K562 (cell line): ENCODE results near the gene FBLIM1. TPM values are rescaled to one million over a fixed set of nuclear protein-coding genes. Genes with fewer than 3 reads are reported as not detected.
A peak's percentile ranks its signal among the peaks of the same experiment; 100 is the strongest.

Experiments used
- ATAC-seq: fragments of 200-7000 bp; cut with Tn5 transposase; 3 replicates; pipeline ENCODE4 v1.9.1; 2020; ENCODE audit warnings: moderate library complexity
- BruUV-seq: library from RNA; stranded (reverse); fragments of 400-500 nt; replicated peaks from 2 replicates; lab custom pipeline; 2021; lab: Mats Ljungman, UMichigan
- CTCF ChIA-PET: fragments of 300-600 bp; formaldehyde crosslinking; extraction: SDS; loops from one replicate; lab custom pipeline; 2021; ENCODE audit warnings: low intra/inter-chr PET ratio; lab: Yijun Ruan, JAX
- POLR2A ChIA-PET: fragments of 300-600, 350-650 bp; sonication (Branson Sonifier 250); formaldehyde crosslinking; extraction: SDS; loops from one replicate; lab custom pipeline; 2021; ENCODE audit warnings: antibody characterized with exemption, inconsistent platforms; lab: Yijun Ruan, JAX
- DNase-seq, 4 experiments: peaks; one replicate each; pipeline versions ENCODE4 v3.0.0 to v3.0.0-alpha.2; 2011 to 2018; ENCODE audit warnings: low spot score in 3 of 4, mixed read lengths in 3 of 4; ENCODE audit errors: extremely low read depth in 1 of 4
- FAIRE-seq: peaks from 2 replicates; lab custom pipeline; 2011; peaks lifted over from hg19 to GRCh38; lab: Jason Lieb, UNC
- H2AFZ ChIP-seq: 2 replicates; pipeline ENCODE4 v1.6.0; 2011; ENCODE audit warnings: low read depth, low read length, control low read depth, inconsistent platforms
- H3K27ac ChIP-seq: fragments of 200-600 bp; 3 replicates; pipeline ENCODE4 v1.8.0; 2011; ENCODE audit warnings: low read depth, mild to moderate bottlenecking, control low read depth, inconsistent platforms, low read length, moderate library complexity, mixed read lengths; ENCODE audit errors: extremely low read depth
- H3K27me3 ChIP-seq, 2 experiments: fragments of 300-600 bp in 1 of 2; 2 replicates in 1 of 2; 3 replicates in 1 of 2; pipeline versions ENCODE4 v1.6.0 to v1.8.0; 2011; ENCODE audit warnings: inconsistent platforms in 2 of 2, low read length in 2 of 2, mild to moderate bottlenecking in 1 of 2, mixed read lengths in 1 of 2, moderate library complexity in 1 of 2; ENCODE audit not compliant: control insufficient read depth in 2 of 2, insufficient read depth in 2 of 2
- H3K36me3 ChIP-seq: fragments of 300-600 bp; 3 replicates; pipeline ENCODE4 v1.8.0; 2011; ENCODE audit warnings: mild to moderate bottlenecking, low read length, inconsistent platforms; ENCODE audit not compliant: control insufficient read depth, insufficient read depth
- H3K4me1 ChIP-seq, 2 experiments: fragments of 200-600 bp in 1 of 2; replicated peaks in 1 of 2; 2 replicates in 1 of 2; 3 replicates in 1 of 2; pipeline versions ENCODE4 v1.5.1 to v1.8.0; 2011; ENCODE audit warnings: inconsistent platforms in 2 of 2, low read length in 2 of 2, mild to moderate bottlenecking in 1 of 2, mixed read lengths in 1 of 2, moderate library complexity in 1 of 2; ENCODE audit not compliant: control insufficient read depth in 2 of 2, insufficient read depth in 2 of 2
- H3K4me2 ChIP-seq: 2 replicates; pipeline ENCODE4 v1.6.1; 2011; ENCODE audit warnings: low read length, control low read depth, inconsistent platforms, mixed read lengths; ENCODE audit not compliant: insufficient read depth
- H3K4me3 ChIP-seq: fragments of 200-600 bp; sonication (generic), shearing (Covaris generic); 2 replicates; pipeline ENCODE4 v1.5.1; 2016; ENCODE audit warnings: control low read depth, inconsistent platforms
- H3K79me2 ChIP-seq: fragments of 200-600 bp; 3 replicates; pipeline ENCODE4 v1.8.0; 2011; ENCODE audit warnings: low read length, inconsistent platforms; ENCODE audit not compliant: control insufficient read depth, insufficient read depth
- H3K9ac ChIP-seq, 2 experiments: 2 replicates each; pipeline versions ENCODE4 v1.6.0 to v1.6.1; 2011; ENCODE audit warnings: low read depth in 2 of 2, low read length in 2 of 2, control low read depth in 1 of 2, inconsistent platforms in 1 of 2, mild to moderate bottlenecking in 1 of 2, mixed read lengths in 1 of 2; ENCODE audit not compliant: insufficient read depth in 1 of 2
- H3K9me1 ChIP-seq: one replicate; pipeline ENCODE4 v1.6.0; 2011; ENCODE audit warnings: inconsistent platforms, mild to moderate bottlenecking, low read length, moderate library complexity; ENCODE audit not compliant: control insufficient read depth, insufficient read depth
- H3K9me3 ChIP-seq: replicated peaks from 2 replicates; pipeline ENCODE4 v1.5.1; 2011; ENCODE audit warnings: low read depth, low read length, inconsistent platforms; ENCODE audit not compliant: control insufficient read depth, insufficient read depth
- H4K20me1 ChIP-seq: replicated peaks from 2 replicates; pipeline ENCODE4 v1.6.1; 2011; ENCODE audit warnings: low read length, inconsistent platforms, mixed read lengths; ENCODE audit not compliant: control insufficient read depth, insufficient read depth
- ADNP ChIP-seq: fragments of 200-800 bp; sonication (Bioruptor generic); IDR thresholded peaks from 2 replicates; pipeline ENCODE4 v1.6.1; 2016; ENCODE audit warnings: missing genetic modification characterization, missing compliant biosample characterization
- BRF1 ChIP-seq: IDR thresholded peaks from 3 replicates; pipeline ENCODE4 v1.6.1; 2011; ENCODE audit warnings: borderline replicate concordance, mild to moderate bottlenecking; ENCODE audit not compliant: insufficient read length; ENCODE audit errors: extremely low read depth
- CREM ChIP-seq: IDR thresholded peaks from 2 replicates; pipeline ENCODE4 v1.6.1; 2014; ENCODE audit warnings: antibody characterized with exemption, low read depth
- ELF4 ChIP-seq: fragments of 450-650 bp; formaldehyde crosslinking; IDR thresholded peaks from 2 replicates; pipeline ENCODE4 v1.4.0; 2022; ENCODE audit warnings: missing genetic modification characterization
- NELFE ChIP-seq: IDR thresholded peaks from 2 replicates; pipeline ENCODE4 v1.6.1; 2011; ENCODE audit warnings: mild to moderate bottlenecking; ENCODE audit not compliant: insufficient read depth, insufficient read length
- RBM22 ChIP-seq: fragments of 200-400 bp; formaldehyde crosslinking; IDR thresholded peaks from 2 replicates; pipeline ENCODE4 v1.6.1; 2018; ENCODE audit warnings: low read length, low read depth; ENCODE audit not compliant: poor library complexity, severe bottlenecking
- TBP ChIP-seq: optimal IDR thresholded peaks from 2 replicates; pipeline ENCODE3; 2011; ENCODE audit warnings: low read depth, low read length, improper control_type of control experiment
- TRIM28 ChIP-seq: fragments of 450-650 bp; IDR thresholded peaks from 2 replicates; pipeline ENCODE4 v1.6.1; 2017
- ZNF41 ChIP-seq: fragments of 250-450 bp; sonication (Bioruptor Pico); conservative IDR thresholded peaks from 2 replicates; pipeline ENCODE4 v1.4.0; 2020; ENCODE audit warnings: mild to moderate bottlenecking
- WGBS: fragments of 100-300 bp; shearing (Covaris generic); methylation state at CpG from one replicate; pipeline ENCODE4 v1.1.6; 2016; ENCODE audit warnings: low coverage, mixed read lengths; ENCODE audit not compliant: insufficient coverage; ENCODE audit errors: missing lambda C conversion rate; 5-methylcytosine and 5-hydroxymethylcytosine counted together
- in situ Hi-C: fragments of 300-500 bp; cut with MboI; formaldehyde crosslinking; loops from 4 replicates; pipeline ENCODE4 v1.15.0; 2018; ENCODE audit warnings: inconsistent platforms, mixed read lengths
- intact Hi-C: fragments of 100-400 bp; cut with micrococcal nuclease; formaldehyde crosslinking; loops from 2 replicates; pipeline ENCODE4 v1.14.2; 2022
- polyA plus RNA-seq, 8 experiments: library from polyadenylated mRNA; depleted of rRNA in 4 of 8; stranded (reverse) in 5 of 8; unstranded in 3 of 8; fragments of >200 nt; fragmentation: Nextera tagmentation in 2 of 8; fragmentation: Illumina TruSeq in 1 of 8; extraction: Ambion mirVana in 2 of 8; extraction: Trizol in 1 of 8; gene quantifications; 2 replicates each; pipeline versions ENCODE4 v1.2.1 to v1.2.3, GENCODE V29; 2011 to 2014; ENCODE audit warnings: inconsistent platforms in 1 of 8, missing spikeins in 1 of 8
- total RNA-seq, 7 experiments: library from RNA; depleted of rRNA in 6 of 7; stranded (reverse); fragments of >200 nt in 6 of 7; fragmentation: Illumina TruSeq in 2 of 7; extraction: Trizol in 2 of 7; gene quantifications; 2 replicates each; pipeline versions ENCODE4 v1.2.1 to v1.2.3, GENCODE V29; 2011 to 2021; ENCODE audit warnings: low replicate concordance in 1 of 7

Gene FBLIM1
- total and polyA plus RNA-seq, 9 of the 15 experiments (the other 6 are each of a cell fraction or from before 2014, with no cell fraction given) = 0.14 to 0.24 TPM; not detected in 7

DNA sequence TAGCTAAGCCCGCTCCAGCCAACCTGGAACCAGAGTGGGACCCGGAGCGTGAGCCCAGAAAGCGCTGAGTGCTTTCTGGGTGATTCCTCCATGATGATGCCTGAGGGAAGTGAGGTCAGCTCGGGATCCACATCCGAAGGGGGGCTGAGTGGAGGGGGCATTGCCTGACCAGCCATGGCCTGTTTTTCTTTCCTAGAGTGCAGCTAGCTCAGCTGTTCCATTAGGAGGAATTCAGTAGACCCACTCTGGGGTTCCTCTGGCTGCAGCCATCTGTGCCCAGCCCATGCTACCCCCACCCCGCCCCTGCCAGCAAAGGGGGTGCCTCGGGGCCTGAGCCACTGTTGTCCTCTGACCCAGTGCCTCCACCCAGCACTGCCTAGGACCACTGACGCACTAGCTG, 32.1 kb upstream of the FBLIM1 start:
- Histone ChIP-seq H3K4me1 (peaks cover 0 to 27% of the 10 kb centered on the region in 2 experiments; a peak in 1 of 5 replicates), H3K9me1 (no peaks in the 10 kb centered on the region), H3K79me2 (no peaks in the 10 kb centered on the region), H3K9ac (peak overlapping the region in 1 of 2 experiments; percentile 33; a peak in 1 of 4 replicates), H4K20me1 (no peaks in the 10 kb centered on the region), H3K4me2 (no peak overlapping the region), H3K27ac (no peak overlapping the region), H3K4me3 (no peak overlapping the region), H3K36me3 (peaks cover 77% of the 10 kb centered on the region; the same call in 2 of the 3 replicates), H3K9me3 (no peaks in the 10 kb centered on the region), H2AFZ (no peak overlapping the region), H3K27me3 (no peaks in the 10 kb centered on the region)
- DNase-seq (no peak), FAIRE-seq (no peak), ATAC-seq (no peak)
- WGBS = 96% methylated on average over 9 of the region's 9 CpGs
- no TSS peak for BruUV-seq
- intact Hi-C loops = no loop called here
- ChIA-PET POLR2A (interaction anchor here (1.0 to 1.5 kb wide), 2 partner anchors 11 to 109 kb away, joined by 3 to 5 read pairs; no protein-coding TSS in a partner anchor), CTCF (no interaction called here)
- in situ Hi-C loops = no loop called here
- TF ChIP-seq BRF1 = no peak
- TF ChIP-seq ADNP = no peak
- no peak for TF ChIP-seq ELF4 (CRISPR knock-in tag)
- TF ChIP-seq CREM = no peak
- TF ChIP-seq NELFE = no peak
- TF ChIP-seq TRIM28 = no peak
- TF ChIP-seq TBP = no peak

DNA sequence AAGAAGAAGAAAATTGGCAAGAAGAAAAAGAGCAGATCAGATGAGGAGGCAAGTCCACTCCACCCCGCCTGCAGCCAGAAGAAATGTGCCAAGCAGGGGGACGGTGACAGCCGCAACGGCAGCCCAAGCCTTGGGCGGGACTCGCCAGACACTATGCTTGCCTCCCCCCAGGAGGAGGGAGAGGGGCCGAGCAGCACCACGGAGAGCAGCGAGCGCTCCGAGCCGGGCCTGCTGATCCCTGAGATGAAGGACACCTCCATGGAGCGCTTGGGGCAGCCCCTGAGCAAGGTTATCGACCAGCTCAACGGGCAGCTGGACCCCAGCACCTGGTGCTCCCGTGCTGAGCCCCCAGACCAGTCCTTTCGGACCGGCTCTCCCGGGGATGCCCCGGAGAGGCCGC, 31.6 kb upstream of the FBLIM1 start:
- DNase-seq (no peak), FAIRE-seq (no peak), ATAC-seq (no peak)
- 98% methylated on average over 16 of the region's 21 CpGs for WGBS
- Histone ChIP-seq H3K79me2 (no peaks in the 10 kb centered on the region), H3K27ac (no peak overlapping the region), H3K9ac (no peak overlapping the region), H3K9me3 (no peaks in the 10 kb centered on the region), H3K4me3 (no peak overlapping the region), H2AFZ (no peak overlapping the region), H3K9me1 (no peaks in the 10 kb centered on the region), H3K4me2 (no peak overlapping the region), H3K36me3 (peaks cover 78% of the 10 kb centered on the region; the same call in 2 of the 3 replicates), H4K20me1 (no peaks in the 10 kb centered on the region), H3K4me1 (peaks cover 0 to 32% of the 10 kb centered on the region in 2 experiments; a peak in 1 of 5 replicates), H3K27me3 (no peaks in the 10 kb centered on the region)
- in situ Hi-C loops (no loop called here), intact Hi-C loops (no loop called here)
- CTCF ChIA-PET = no interaction called here
- TSS peak; percentile 27 for BruUV-seq
- POLR2A ChIA-PET = interaction anchor here (1.0 to 1.5 kb wide), 2 partner anchors 10 to 109 kb away, joined by 3 to 5 read pairs; no protein-coding TSS in a partner anchor
- TF ChIP-seq ZNF41 (CRISPR knock-in tag) = no peak
- TF ChIP-seq RBM22 = peak; percentile 27
